ENCODE data around the gene SHMT2. TPM values are rescaled to one million over a fixed set of nuclear protein-coding genes. Genes with fewer than 3 reads are reported as not detected.

The SHMT2 gene
- total RNA-seq, 5 donors from 2014 or later (not counting 1 experiment from before 2014, with no cell fraction given): 31.0 to 80.9 (median 55.6) TPM

GRCh38 chr12:57207731-57208630, 21.5 kb upstream of the SHMT2 start:
- Mint-ChIP-seq H3K4me3 (no peak overlapping the region), H3K36me3 (no peaks in the 10 kb centered on the region), H3K9me3 (no peaks in the 10 kb centered on the region), H3K27ac (no peak overlapping the region), H3K4me1 (no peaks in the 10 kb centered on the region), H3K27me3 (peaks cover 0 to 2% of the 10 kb centered on the region in 2 donors)
- ChIA-PET POLR2A (no interaction called here), CTCF (interaction anchor here in 1 of 2 donors (0.6 kb wide), 1 partner anchor 18 kb away, joined by 5 read pairs; no protein-coding TSS in a partner anchor)
- no peak for DNase-seq
- 84% methylated on average over 27 of the region's 29 CpGs for WGBS (ENCODE audit: insufficient coverage)
- Histone ChIP-seq H3K36me3 (ENCODE audit: control insufficient read depth in 2 of 2, extremely low read depth in 1 of 2, insufficient read depth in 1 of 2, low read length in 1 of 2) (no peaks in the 10 kb centered on the region), H3K27ac (ENCODE audit: low read length) (no peak overlapping the region), H3K4me3 (ENCODE audit: control insufficient read depth in 1 of 2, extremely low read depth in 1 of 2, low read length in 1 of 2) (no peak overlapping the region), H3K27me3 (replicated peaks in 1 of 2; ENCODE audit: control insufficient read depth in 2 of 2, extremely low read depth in 1 of 2, insufficient read depth in 2 of 2, low read length in 1 of 2) (peaks cover 0 to 16% of the 10 kb centered on the region in 2 experiments), H3K9me3 (no peaks in the 10 kb centered on the region), H3K4me1 (ENCODE audit: control insufficient read depth in 1 of 2, extremely low read depth in 1 of 2, insufficient read depth in 2 of 2, low read length in 2 of 2) (peaks cover 0 to 2% of the 10 kb centered on the region in 2 experiments)
- no peak for ATAC-seq (replicated peaks in 1 of 4)

GRCh38 chr12:57208631-57209282, 20.8 kb upstream of the SHMT2 start:
- no peak overlapping the region for H3K4me3 Mint-ChIP-seq
- H3K27me3 ChIP-seq (replicated peaks in 1 of 2; ENCODE audit: control insufficient read depth in 2 of 2, extremely low read depth in 1 of 2, insufficient read depth in 2 of 2, low read length in 1 of 2): peaks cover 0 to 23% of the 10 kb centered on the region in 2 experiments
- H3K4me1 ChIP-seq (ENCODE audit: control insufficient read depth in 1 of 2, extremely low read depth in 1 of 2, insufficient read depth in 2 of 2, low read length in 2 of 2): peaks cover 0 to 10% of the 10 kb centered on the region in 2 experiments
- H3K4me1 Mint-ChIP-seq: peaks cover 6% of the 10 kb centered on the region in 3 donors
- H3K9me3 ChIP-seq: no peaks in the 10 kb centered on the region
- no peaks in the 10 kb centered on the region for H3K36me3 ChIP-seq (ENCODE audit: control insufficient read depth in 2 of 2, extremely low read depth in 1 of 2, insufficient read depth in 1 of 2, low read length in 1 of 2)
- ATAC-seq (replicated peaks in 1 of 4) (no peak), DNase-seq (no peak)
- 90% methylated on average over 17 of the region's 22 CpGs for WGBS (ENCODE audit: insufficient coverage)
- ChIA-PET CTCF (interaction anchor here in 1 of 2 donors (0.6 kb wide), 1 partner anchor 18 kb away, joined by 5 read pairs; no protein-coding TSS in a partner anchor), POLR2A (no interaction called here)
- H3K27ac ChIP-seq (ENCODE audit: low read length): no peak overlapping the region
- no peak overlapping the region for H3K27ac Mint-ChIP-seq
- peaks cover 6 to 7% of the 10 kb centered on the region in 2 donors for H3K27me3 Mint-ChIP-seq
- no peaks in the 10 kb centered on the region for H3K9me3 Mint-ChIP-seq
- H3K4me3 ChIP-seq (ENCODE audit: control insufficient read depth in 1 of 2, extremely low read depth in 1 of 2, low read length in 1 of 2): no peak overlapping the region
- H3K36me3 Mint-ChIP-seq: no peaks in the 10 kb centered on the region

GRCh38 chr12:57209916-57210315, 19.6 kb upstream of the SHMT2 start:
- Histone ChIP-seq H3K27ac (ENCODE audit: low read length) (no peak overlapping the region), H3K4me3 (ENCODE audit: control insufficient read depth in 1 of 2, extremely low read depth in 1 of 2, low read length in 1 of 2) (no peak overlapping the region), H3K36me3 (ENCODE audit: control insufficient read depth in 2 of 2, extremely low read depth in 1 of 2, insufficient read depth in 1 of 2, low read length in 1 of 2) (no peaks in the 10 kb centered on the region), H3K9me3 (no peaks in the 10 kb centered on the region), H3K27me3 (replicated peaks in 1 of 2; ENCODE audit: control insufficient read depth in 2 of 2, extremely low read depth in 1 of 2, insufficient read depth in 2 of 2, low read length in 1 of 2) (peaks cover 0 to 35% of the 10 kb centered on the region in 2 experiments), H3K4me1 (ENCODE audit: control insufficient read depth in 1 of 2, extremely low read depth in 1 of 2, insufficient read depth in 2 of 2, low read length in 2 of 2) (peaks cover 0 to 21% of the 10 kb centered on the region in 2 experiments)
- ATAC-seq (replicated peaks in 1 of 4) (no peak), DNase-seq (no peak)
- no peaks in the 10 kb centered on the region for H3K9me3 Mint-ChIP-seq
- H3K27me3 Mint-ChIP-seq: peaks cover 17 to 19% of the 10 kb centered on the region in 2 donors
- POLR2A ChIA-PET: no interaction called here
- WGBS (ENCODE audit: insufficient coverage): 76% methylated on average over 8 of the region's 8 CpGs
- CTCF ChIA-PET: no interaction called here
- H3K4me1 Mint-ChIP-seq: peaks cover 12 to 18% (median 17%) of the 10 kb centered on the region in 3 donors
- H3K4me3 Mint-ChIP-seq: no peak overlapping the region
- H3K36me3 Mint-ChIP-seq: no peaks in the 10 kb centered on the region
- H3K27ac Mint-ChIP-seq: no peak overlapping the region

GRCh38 chr12:57210461-57210860, 19.1 kb upstream of the SHMT2 start:
- no peaks in the 10 kb centered on the region for H3K36me3 Mint-ChIP-seq
- H3K4me1 ChIP-seq (ENCODE audit: control insufficient read depth in 1 of 2, extremely low read depth in 1 of 2, insufficient read depth in 2 of 2, low read length in 2 of 2): peaks cover 0 to 27% of the 10 kb centered on the region in 2 experiments
- no peak overlapping the region for H3K4me3 Mint-ChIP-seq
- no peak overlapping the region for H3K27ac Mint-ChIP-seq
- WGBS (ENCODE audit: insufficient coverage): 76% methylated on average over 13 of the region's 15 CpGs
- H3K9me3 ChIP-seq: no peaks in the 10 kb centered on the region
- peaks cover 0 to 40% of the 10 kb centered on the region in 2 experiments for H3K27me3 ChIP-seq (replicated peaks in 1 of 2; ENCODE audit: control insufficient read depth in 2 of 2, extremely low read depth in 1 of 2, insufficient read depth in 2 of 2, low read length in 1 of 2)
- H3K4me3 ChIP-seq (ENCODE audit: control insufficient read depth in 1 of 2, extremely low read depth in 1 of 2, low read length in 1 of 2): no peak overlapping the region
- no peaks in the 10 kb centered on the region for H3K9me3 Mint-ChIP-seq
- H3K36me3 ChIP-seq (ENCODE audit: control insufficient read depth in 2 of 2, extremely low read depth in 1 of 2, insufficient read depth in 1 of 2, low read length in 1 of 2): no peaks in the 10 kb centered on the region
- H3K27me3 Mint-ChIP-seq: peaks cover 22 to 24% of the 10 kb centered on the region in 2 donors
- ATAC-seq (replicated peaks in 1 of 4) (no peak), DNase-seq (no peak)
- peaks cover 16 to 23% (median 22%) of the 10 kb centered on the region in 3 donors for H3K4me1 Mint-ChIP-seq
- no peak overlapping the region for H3K27ac ChIP-seq (ENCODE audit: low read length)
- POLR2A ChIA-PET: interaction anchor here in 1 of 2 donors (0.6 kb wide), 1 partner anchor 67 kb away, joined by 7 read pairs; no protein-coding TSS in a partner anchor
- CTCF ChIA-PET: no interaction called here

- Mint-ChIP-seq H3K4me3 (no peak overlapping the region), H3K27me3 (peaks cover 28 to 30% of the 10 kb centered on the region in 2 donors), H3K36me3 (no peaks in the 10 kb centered on the region), H3K9me3 (no peaks in the 10 kb centered on the region), H3K4me1 (peaks cover 23 to 29% (median 28%) of the 10 kb centered on the region in 3 donors), H3K27ac (no peak overlapping the region)
- H3K4me3 ChIP-seq (ENCODE audit: control insufficient read depth in 1 of 2, extremely low read depth in 1 of 2, low read length in 1 of 2): no peak overlapping the region
- peaks cover under 1 to 33% of the 10 kb centered on the region in 2 experiments for H3K4me1 ChIP-seq (ENCODE audit: control insufficient read depth in 1 of 2, extremely low read depth in 1 of 2, insufficient read depth in 2 of 2, low read length in 2 of 2)
- no peak for DNase-seq
- ChIA-PET CTCF (no interaction called here), POLR2A (interaction anchor here in 1 of 2 donors (0.6 kb wide), 1 partner anchor 66 kb away, joined by 7 read pairs; no protein-coding TSS in a partner anchor)
- no peak for ATAC-seq (replicated peaks in 1 of 4)
- H3K27me3 ChIP-seq (replicated peaks in 1 of 2; ENCODE audit: control insufficient read depth in 2 of 2, extremely low read depth in 1 of 2, insufficient read depth in 2 of 2, low read length in 1 of 2): peaks cover 0 to 46% of the 10 kb centered on the region in 2 experiments
- H3K27ac ChIP-seq (ENCODE audit: low read length): no peak overlapping the region
- no peaks in the 10 kb centered on the region for H3K36me3 ChIP-seq (ENCODE audit: control insufficient read depth in 2 of 2, extremely low read depth in 1 of 2, insufficient read depth in 1 of 2, low read length in 1 of 2)
- no peaks in the 10 kb centered on the region for H3K9me3 ChIP-seq
- WGBS (ENCODE audit: insufficient coverage): 88% methylated on average over 15 of the region's 16 CpGs
Measured at GRCh38 chr12:57210926-57211692, 18.4 kb upstream of the SHMT2 start.

Data from T-cell (primary cell).